Mucosa of descending colon (tissue), 3 donors: ENCODE measurements around the gene B4GALT7. TPM values are rescaled to one million over a fixed set of nuclear protein-coding genes. Genes with fewer than 3 reads are reported as not detected.
"Not testable (repeated sequence)": the region's sequence is repeated elsewhere in the genome, so short reads cannot be mapped to it uniquely, and the experiment has no call there.

ENCODE experiments used
- ATAC-seq: fragments of 200-7000 bp; cut with Tn5 transposase; one replicate; pipeline ENCODE4 v1.9.1; 2020; ENCODE audit warnings: mild to moderate bottlenecking, moderate library complexity
- DNase-seq, 3 donors: peaks; one replicate each; pipeline ENCODE4 v3.0.0-alpha.2; 2020
- H3K36me3 ChIP-seq: fragments of 200-600 bp; one replicate; pipeline ENCODE4 v1.8.0; 2021; ENCODE audit warnings: low read depth, mild to moderate bottlenecking
- H3K4me1 ChIP-seq: fragments of 200-600 bp; one replicate; pipeline ENCODE4 v1.8.0; 2021; ENCODE audit warnings: low read depth, mild to moderate bottlenecking
- H3K4me3 ChIP-seq: fragments of 200-600 bp; one replicate; pipeline ENCODE4 v1.8.0; 2021; ENCODE audit warnings: mild to moderate bottlenecking
- H3K9me3 ChIP-seq: fragments of 200-600 bp; one replicate; pipeline ENCODE4 v1.8.0; 2021; ENCODE audit warnings: mild to moderate bottlenecking
- intact Hi-C, 2 donors: fragments of 100-400 bp; cut with DNase I in 1 of 2; cut with micrococcal nuclease in 1 of 2; formaldehyde crosslinking; loops; one replicate each; pipeline versions ENCODE4 v1.11.0 to v1.11.1; 2022; cut with DNase I, micrococcal nuclease
- total RNA-seq, 3 donors: library from RNA; stranded (reverse); fragmentation: NEBNext Ultra II Directional in 2 of 3; extraction: Animal tissue kit (Norgen Biotek cat#: 25700) in 2 of 3; gene quantifications; one replicate each; pipeline versions ENCODE4 v1.2.1 to v1.2.4, GENCODE V29; 2021 to 2023
- TF ChIP-seq, protein P1 (sequence below): fragments of 200-600 bp; IDR thresholded peaks from one replicate; pipeline ENCODE4 v1.8.0; 2022; ENCODE audit warnings: antibody characterized with exemption, mild to moderate bottlenecking
- donor health status: DM: no; HTN: no; CAD: no; lungs with moderate emphysema.
- donor health status: DM: no; HTN: no; CAD: no.
- donor health status: DM: no; HTN: yes; CAD: no.

Gene B4GALT7
- total RNA-seq, 3 donors from 2014 or later, result 19.3 to 21.5 (median 19.4) TPM

DNA sequence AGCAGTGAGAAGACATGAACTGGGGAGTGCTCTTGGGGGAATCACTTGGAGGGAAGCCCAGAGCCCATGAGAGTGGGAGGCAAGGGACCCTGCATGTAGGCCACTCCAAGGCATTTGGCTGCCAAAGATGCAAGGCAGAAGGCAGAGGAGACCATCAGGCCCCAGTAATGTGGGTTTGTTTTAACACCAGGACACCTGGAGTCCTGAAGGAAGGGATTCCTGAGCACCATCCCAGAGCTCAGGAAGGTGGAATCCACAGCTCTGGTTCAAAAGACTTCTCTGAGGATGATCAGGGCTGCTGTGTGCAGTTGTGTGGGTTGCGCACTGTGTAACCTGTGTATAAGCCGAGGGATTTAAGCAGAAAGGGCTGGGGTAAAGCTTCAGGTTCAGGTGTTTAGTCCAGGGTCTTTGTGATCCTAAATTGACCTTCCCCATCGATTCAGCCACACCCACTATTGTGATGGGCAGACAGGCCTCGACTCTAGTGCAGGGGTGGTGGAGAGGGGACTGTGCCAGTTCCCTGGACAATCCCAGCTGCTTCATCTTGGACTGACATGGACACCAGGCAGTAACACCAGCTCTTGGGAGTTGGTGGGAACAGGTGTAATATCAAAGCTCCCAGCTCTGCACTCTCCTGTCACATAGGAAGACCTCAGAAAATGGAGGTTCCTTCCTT, 11.0 kb downstream of the B4GALT7 start:
- Histone ChIP-seq H3K4me1 (peaks cover 9% of the 10 kb centered on the region), H3K9me3 (no peaks in the 10 kb centered on the region), H3K4me3 (no peak overlapping the region), H3K36me3 (no peaks in the 10 kb centered on the region)
- intact Hi-C loops, result no loop called here
- TF ChIP-seq, protein P1, sequence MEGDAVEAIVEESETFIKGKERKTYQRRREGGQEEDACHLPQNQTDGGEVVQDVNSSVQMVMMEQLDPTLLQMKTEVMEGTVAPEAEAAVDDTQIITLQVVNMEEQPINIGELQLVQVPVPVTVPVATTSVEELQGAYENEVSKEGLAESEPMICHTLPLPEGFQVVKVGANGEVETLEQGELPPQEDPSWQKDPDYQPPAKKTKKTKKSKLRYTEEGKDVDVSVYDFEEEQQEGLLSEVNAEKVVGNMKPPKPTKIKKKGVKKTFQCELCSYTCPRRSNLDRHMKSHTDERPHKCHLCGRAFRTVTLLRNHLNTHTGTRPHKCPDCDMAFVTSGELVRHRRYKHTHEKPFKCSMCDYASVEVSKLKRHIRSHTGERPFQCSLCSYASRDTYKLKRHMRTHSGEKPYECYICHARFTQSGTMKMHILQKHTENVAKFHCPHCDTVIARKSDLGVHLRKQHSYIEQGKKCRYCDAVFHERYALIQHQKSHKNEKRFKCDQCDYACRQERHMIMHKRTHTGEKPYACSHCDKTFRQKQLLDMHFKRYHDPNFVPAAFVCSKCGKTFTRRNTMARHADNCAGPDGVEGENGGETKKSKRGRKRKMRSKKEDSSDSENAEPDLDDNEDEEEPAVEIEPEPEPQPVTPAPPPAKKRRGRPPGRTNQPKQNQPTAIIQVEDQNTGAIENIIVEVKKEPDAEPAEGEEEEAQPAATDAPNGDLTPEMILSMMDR, result no peak
- ATAC-seq (no peak), DNase-seq (no peak)

DNA sequence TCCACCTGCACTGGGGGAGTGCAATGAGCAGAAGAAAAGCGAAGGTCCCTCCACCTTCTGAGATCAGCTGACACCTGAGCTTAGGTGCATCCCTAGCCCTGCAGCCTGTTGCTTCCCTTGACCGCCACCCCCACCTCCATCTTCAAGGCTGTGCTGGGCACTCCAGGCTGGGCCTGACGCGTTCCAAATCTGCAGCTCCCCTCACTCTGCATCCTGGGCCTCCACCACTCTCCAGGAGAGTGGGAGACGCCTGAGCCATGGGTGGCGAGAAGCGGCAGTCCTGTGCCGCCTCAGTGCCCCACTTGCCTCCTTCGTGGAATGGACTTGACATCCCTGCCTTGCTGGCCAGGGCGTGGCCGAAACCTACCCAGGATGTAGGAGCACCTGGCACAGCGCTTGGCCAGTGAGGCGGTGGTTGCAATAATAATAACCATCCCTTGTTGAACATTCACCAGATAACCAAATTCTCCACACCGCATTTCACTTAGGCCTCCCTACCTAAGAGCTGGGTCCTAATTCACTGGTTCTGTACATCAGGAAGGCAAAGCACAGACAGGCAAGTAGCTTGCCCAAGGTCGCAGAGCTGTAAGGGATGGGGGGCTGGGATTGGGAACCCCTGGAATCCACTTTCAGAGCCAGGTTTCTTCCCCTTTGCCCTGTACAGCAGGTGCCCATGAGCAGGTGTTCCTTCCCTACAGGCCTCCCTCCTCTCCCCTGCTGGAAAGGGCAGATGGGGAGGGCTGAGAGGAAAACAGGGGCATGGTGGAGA, 11.7 kb downstream of the B4GALT7 start:
- TF ChIP-seq, protein P1, result no peak
- ATAC-seq (no peak), DNase-seq (no peak)
- no peaks in the 10 kb centered on the region for H3K9me3 ChIP-seq
- no peaks in the 10 kb centered on the region for H3K36me3 ChIP-seq
- H3K4me3 ChIP-seq, result no peak overlapping the region
- intact Hi-C loops, result no loop called here
- H3K4me1 ChIP-seq, result peaks cover 9% of the 10 kb centered on the region

DNA sequence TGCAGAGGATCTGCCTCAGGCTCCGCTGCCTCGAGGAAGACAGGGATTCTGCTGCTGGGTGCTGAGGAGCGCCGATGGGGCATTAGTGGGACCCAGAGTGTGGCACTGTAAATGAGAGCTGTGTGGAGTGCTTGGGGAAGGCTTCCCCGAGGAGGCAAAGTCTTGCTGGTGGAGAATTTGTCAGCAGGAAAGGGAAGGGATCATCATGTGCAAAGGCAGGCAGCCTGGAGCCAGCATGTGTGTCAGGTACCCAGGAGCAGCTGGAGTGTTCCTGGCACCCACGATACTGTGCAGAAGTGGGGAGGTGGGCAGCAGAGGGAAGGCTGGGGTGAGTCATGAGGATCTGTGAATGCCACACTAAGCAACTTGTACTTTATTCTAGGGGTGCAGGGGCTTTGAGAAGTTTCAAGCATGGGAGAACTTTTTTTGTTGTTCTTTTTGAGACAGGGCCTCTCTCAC, 12.3 kb downstream of the B4GALT7 start:
- Histone ChIP-seq H3K4me3 (no peak overlapping the region), H3K9me3 (no peaks in the 10 kb centered on the region), H3K4me1 (peaks cover 4% of the 10 kb centered on the region), H3K36me3 (no peaks in the 10 kb centered on the region)
- DNase-seq, result no peak
- no peak for ATAC-seq
- TF ChIP-seq, protein P1, result no peak
- intact Hi-C loops, result no loop called here

DNA sequence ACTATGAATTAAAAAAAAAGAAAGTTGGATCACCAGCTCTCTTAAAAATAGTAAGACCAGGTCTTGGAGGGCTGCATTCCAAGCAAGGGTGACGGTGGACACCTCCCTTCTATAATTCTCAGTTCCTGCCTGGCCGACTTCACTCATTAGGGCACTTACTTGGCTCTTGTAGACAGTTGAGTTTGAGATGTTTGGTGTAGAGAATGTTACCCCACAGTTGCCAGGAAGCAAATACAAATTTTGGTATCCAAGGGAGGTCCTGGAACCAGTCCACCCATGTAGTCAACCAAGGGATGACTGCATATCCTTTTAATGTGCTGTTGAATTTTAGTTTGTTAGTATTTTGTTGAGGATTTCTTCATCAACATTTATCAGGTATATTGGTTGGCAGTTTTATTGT, 20.6 kb downstream of the B4GALT7 start:
- TF ChIP-seq, protein P1, result no peak
- intact Hi-C loops, result no loop called here
- Histone ChIP-seq H3K36me3 (no peaks in the 10 kb centered on the region), H3K9me3 (no peaks in the 10 kb centered on the region), H3K4me1 (no peaks in the 10 kb centered on the region), H3K4me3 (no peak overlapping the region)
- no peak for ATAC-seq
- no peak for DNase-seq

DNA sequence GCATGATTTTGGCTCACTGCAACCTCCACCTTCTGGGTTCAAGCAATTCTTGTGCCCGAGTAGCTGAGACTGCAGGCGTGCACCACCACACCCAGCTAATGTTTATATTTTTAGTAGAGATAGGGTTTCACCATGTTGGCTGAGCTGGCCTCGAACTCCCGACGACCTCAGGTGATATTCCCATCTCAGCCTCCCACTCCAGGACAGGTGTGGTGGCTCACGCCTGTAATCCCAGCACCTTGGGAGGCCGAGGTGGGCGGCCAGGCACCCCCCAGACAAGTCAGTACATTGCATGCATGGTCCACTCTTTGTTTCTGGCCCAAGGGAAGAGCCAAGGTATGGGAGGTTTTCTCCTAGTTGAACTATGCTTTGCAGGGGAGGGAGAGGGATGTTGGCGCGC, 24.2 kb downstream of the B4GALT7 start:
- DNase-seq, H3K36me3 ChIP-seq, H3K4me1 ChIP-seq, H3K4me3 ChIP-seq, ATAC-seq, H3K9me3 ChIP-seq, intact Hi-C loops: not testable (repeated sequence)

DNA sequence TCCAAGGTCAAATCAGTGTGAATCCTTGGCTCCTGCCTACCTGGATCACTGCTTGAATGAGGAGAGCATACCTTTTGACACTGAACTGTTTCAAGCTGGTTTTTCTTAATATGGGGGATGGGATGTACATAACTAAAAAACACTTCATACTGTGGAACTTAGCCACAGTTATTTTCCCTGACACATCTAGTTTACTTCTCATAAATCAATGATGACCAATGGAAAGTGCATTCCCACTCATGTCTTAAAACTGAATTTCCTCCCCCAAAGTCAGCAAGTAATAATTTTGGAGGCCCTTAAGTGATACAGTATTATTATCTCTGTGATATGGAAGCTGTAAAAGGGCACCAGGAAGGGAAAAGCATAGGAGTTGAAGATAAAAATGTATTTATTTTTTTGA, 30.3 kb downstream of the B4GALT7 start:
- ATAC-seq, DNase-seq, H3K9me3 ChIP-seq, H3K4me3 ChIP-seq, H3K36me3 ChIP-seq, intact Hi-C loops, H3K4me1 ChIP-seq: not testable (repeated sequence)

DNA sequence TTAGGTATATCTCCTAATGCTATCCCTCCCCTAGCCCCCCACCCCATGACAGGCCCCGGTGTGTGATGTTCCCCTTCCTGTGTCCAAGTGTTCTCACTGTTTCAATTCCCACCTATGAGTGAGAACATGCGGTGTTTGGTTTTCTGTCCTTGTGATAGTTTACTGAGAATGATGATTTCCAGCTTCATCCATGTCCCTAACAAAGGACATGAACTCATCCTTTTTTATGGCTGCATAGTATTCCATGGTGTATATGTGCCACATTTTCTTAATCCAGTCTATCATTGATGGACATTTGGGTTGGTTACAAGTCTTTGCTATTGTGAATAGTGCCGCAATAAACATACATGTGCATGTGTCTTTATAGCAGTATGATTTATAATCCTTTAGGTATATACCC, 35.0 kb downstream of the B4GALT7 start:
- H3K4me1 ChIP-seq, ATAC-seq, H3K4me3 ChIP-seq, intact Hi-C loops, DNase-seq, H3K36me3 ChIP-seq, H3K9me3 ChIP-seq: not testable (repeated sequence)

DNA sequence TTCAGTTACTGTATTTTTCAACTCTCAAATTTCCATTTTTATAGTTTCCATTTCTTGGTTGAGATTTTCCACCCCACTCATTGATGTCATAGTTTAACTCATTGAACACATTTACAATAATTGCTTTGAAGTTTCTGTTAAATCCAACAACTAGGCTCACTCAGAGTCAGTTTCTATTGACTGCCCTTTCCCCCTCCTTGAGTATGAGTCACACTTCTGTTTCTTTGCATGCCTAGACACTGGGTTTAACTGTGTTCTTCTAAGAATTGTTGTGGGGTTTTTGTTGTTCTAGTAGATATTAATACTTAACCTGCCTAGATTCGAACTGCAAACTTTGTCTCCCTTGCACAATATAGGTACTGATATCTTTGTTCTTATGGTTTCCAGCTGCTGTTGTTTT, 45.5 kb downstream of the B4GALT7 start:
- intact Hi-C loops, ATAC-seq, H3K9me3 ChIP-seq, H3K4me1 ChIP-seq, DNase-seq, H3K4me3 ChIP-seq, H3K36me3 ChIP-seq: not testable (repeated sequence)

DNA sequence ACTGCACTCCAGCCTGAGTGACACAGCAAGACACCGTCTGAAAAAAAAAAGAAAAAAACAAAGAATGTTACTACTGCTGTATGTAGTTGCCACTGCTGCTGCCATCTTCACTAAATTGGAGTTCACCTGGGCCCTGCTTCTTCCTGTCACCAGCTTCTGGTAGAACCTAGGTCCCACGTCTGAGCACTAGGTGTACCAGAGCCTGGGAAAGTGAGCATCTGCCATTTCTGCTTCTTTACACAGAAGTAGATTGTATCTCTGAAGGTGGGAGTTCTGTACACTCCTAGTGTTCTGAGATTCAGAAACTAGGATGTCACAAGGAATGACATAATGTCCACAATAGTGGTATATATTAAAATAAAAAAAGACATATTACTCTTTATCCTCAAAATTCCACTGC, 51.3 kb downstream of the B4GALT7 start:
- ATAC-seq, H3K9me3 ChIP-seq, intact Hi-C loops: not testable (repeated sequence)

DNA sequence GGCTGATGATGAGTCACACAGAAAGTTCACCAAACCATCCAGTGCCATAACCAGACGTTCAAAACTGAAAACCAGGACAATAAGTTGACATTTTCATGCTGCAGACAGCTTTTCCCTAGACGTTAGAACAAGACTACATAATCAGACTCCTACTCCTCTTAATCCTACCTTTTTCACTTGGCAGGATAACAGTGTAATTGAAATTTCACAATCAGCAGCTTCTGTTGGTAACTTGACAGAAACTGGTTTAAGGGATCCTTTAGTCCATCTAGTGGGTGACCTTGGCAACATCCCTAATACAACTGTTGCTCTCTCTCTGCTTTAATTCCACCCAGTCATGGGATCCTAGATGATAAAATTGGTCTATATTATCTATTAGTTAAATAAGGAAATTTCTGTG, 57.9 kb downstream of the B4GALT7 start:
- H3K4me3 ChIP-seq, H3K36me3 ChIP-seq, H3K9me3 ChIP-seq, H3K4me1 ChIP-seq, ATAC-seq, DNase-seq, intact Hi-C loops: not testable (repeated sequence)

More for the DNA sequence above, 51.3 kb downstream of the B4GALT7 start:
- H3K4me3 ChIP-seq, H3K36me3 ChIP-seq, H3K4me1 ChIP-seq, DNase-seq: not testable (repeated sequence)
